Mucosa of descending colon (tissue), 3 donors: ENCODE measurements around the gene C10orf90. TPM values are rescaled to one million over a fixed set of nuclear protein-coding genes. Genes with fewer than 3 reads are reported as not detected.

ENCODE experiments used
- ATAC-seq: fragments of 200-7000 bp; cut with Tn5 transposase; one replicate; pipeline ENCODE4 v1.9.1; 2020; ENCODE audit warnings: mild to moderate bottlenecking, moderate library complexity
- DNase-seq, 3 donors: peaks; one replicate each; pipeline ENCODE4 v3.0.0-alpha.2; 2020
- H3K36me3 ChIP-seq: fragments of 200-600 bp; one replicate; pipeline ENCODE4 v1.8.0; 2021; ENCODE audit warnings: low read depth, mild to moderate bottlenecking
- H3K4me1 ChIP-seq: fragments of 200-600 bp; one replicate; pipeline ENCODE4 v1.8.0; 2021; ENCODE audit warnings: low read depth, mild to moderate bottlenecking
- H3K4me3 ChIP-seq: fragments of 200-600 bp; one replicate; pipeline ENCODE4 v1.8.0; 2021; ENCODE audit warnings: mild to moderate bottlenecking
- H3K9me3 ChIP-seq: fragments of 200-600 bp; one replicate; pipeline ENCODE4 v1.8.0; 2021; ENCODE audit warnings: mild to moderate bottlenecking
- CTCF ChIP-seq: fragments of 200-600 bp; IDR thresholded peaks from one replicate; pipeline ENCODE4 v1.8.0; 2022; ENCODE audit warnings: antibody characterized with exemption, mild to moderate bottlenecking
- intact Hi-C, 2 donors: fragments of 100-400 bp; cut with DNase I in 1 of 2; cut with micrococcal nuclease in 1 of 2; formaldehyde crosslinking; loops; one replicate each; pipeline versions ENCODE4 v1.11.0 to v1.11.1; 2022; cut with DNase I, micrococcal nuclease
- total RNA-seq, 3 donors: library from RNA; stranded (reverse); fragmentation: NEBNext Ultra II Directional in 2 of 3; extraction: Animal tissue kit (Norgen Biotek cat#: 25700) in 2 of 3; gene quantifications; one replicate each; pipeline versions ENCODE4 v1.2.1 to v1.2.4, GENCODE V29; 2021 to 2023
- donor health status: DM: no; HTN: no; CAD: no; lungs with moderate emphysema.
- donor health status: DM: no; HTN: no; CAD: no.
- donor health status: DM: no; HTN: yes; CAD: no.

The C10orf90 gene
- total RNA-seq, 3 donors from 2014 or later, result 1.1 TPM; not detected in 2

- intact Hi-C loops, result no loop called here
- DNase-seq, result no peak
- no peak for TF ChIP-seq CTCF
- ATAC-seq, result no peak
- Histone ChIP-seq H3K36me3 (no peaks in the 10 kb centered on the region), H3K9me3 (no peaks in the 10 kb centered on the region), H3K4me3 (no peak overlapping the region), H3K4me1 (no peaks in the 10 kb centered on the region)
Observed at GRCh38 chr10:126593968-126594701, 76.4 kb downstream of the C10orf90 start.

- Histone ChIP-seq H3K9me3 (no peaks in the 10 kb centered on the region), H3K36me3 (no peaks in the 10 kb centered on the region), H3K4me3 (no peak overlapping the region), H3K4me1 (no peaks in the 10 kb centered on the region)
- ATAC-seq (no peak), DNase-seq (no peak)
- no peak for TF ChIP-seq CTCF
- intact Hi-C loops, result no loop called here
Observed at GRCh38 chr10:126592901-126593300, 77.6 kb downstream of the C10orf90 start.

GRCh38 chr10:126588024-126588423 is 82.5 kb downstream of the C10orf90 start:
- ATAC-seq (no peak), DNase-seq (no peak)

GRCh38 chr10:126586878-126587277 is 83.6 kb downstream of the C10orf90 start:
- Histone ChIP-seq H3K4me3 (no peak overlapping the region), H3K4me1 (no peaks in the 10 kb centered on the region), H3K9me3 (no peaks in the 10 kb centered on the region), H3K36me3 (no peaks in the 10 kb centered on the region)
- ATAC-seq (no peak), DNase-seq (no peak)
- TF ChIP-seq CTCF, result no peak
- intact Hi-C loops, result no loop called here

More at GRCh38 chr10:126588024-126588423, 82.5 kb downstream of the C10orf90 start:
- Histone ChIP-seq H3K9me3 (no peaks in the 10 kb centered on the region), H3K4me1 (no peaks in the 10 kb centered on the region), H3K36me3 (no peaks in the 10 kb centered on the region), H3K4me3 (no peak overlapping the region)
- TF ChIP-seq CTCF, result no peak
- intact Hi-C loops, result no loop called here

- Histone ChIP-seq H3K4me3 (no peak overlapping the region), H3K4me1 (no peaks in the 10 kb centered on the region), H3K36me3 (no peaks in the 10 kb centered on the region), H3K9me3 (no peaks in the 10 kb centered on the region)
- intact Hi-C loops, result no loop called here
- TF ChIP-seq CTCF, result no peak
- no peak for DNase-seq
- ATAC-seq, result no peak
Observed at GRCh38 chr10:126586128-126586527, 84.4 kb downstream of the C10orf90 start.
